Fibroblast of skin of right quadriceps (primary cell): Measurements from ENCODE around the gene SMIM13.

ENCODE experiments used
- DNase-seq: peaks from one replicate; pipeline ENCODE4 v3.0.0-alpha.2; 2013

SMIM13 gene

GRCh38 chr6:11093626-11094410 is at the start of gene SMIM13:
Gene SMIM13 (plus strand): TSS chr6:11093834. CDS start chr6:11094314, 480 bp downstream.
- peak; percentile 97 for DNase-seq

GRCh38 chr6:11043961-11044711 is 49.5 kb upstream of the SMIM13 start, which contains the start of gene ELOVL2:
Gene ELOVL2 (minus strand): TSS chr6:11044305. CDS start chr6:11044230, 75 bp downstream.
- peak; percentile 48 for DNase-seq

GRCh38 chr6:11044712-11045167 is 48.9 kb upstream of the SMIM13 start:
- DNase-seq, result no peak

GRCh38 chr6:11050731-11051130 is 42.9 kb upstream of the SMIM13 start:
- DNase-seq, result peak; percentile 60

GRCh38 chr6:11053307-11053706 is 40.3 kb upstream of the SMIM13 start:
- no peak for DNase-seq

GRCh38 chr6:11054722-11055121 is 38.9 kb upstream of the SMIM13 start:
- DNase-seq, result peak; percentile 31

GRCh38 chr6:11055127-11055627 is 38.5 kb upstream of the SMIM13 start:
- DNase-seq, result peak; percentile 17

- DNase-seq, result no peak
These were observed 36.8 kb upstream of the SMIM13 start for GRCh38 chr6:11056871-11057270.

GRCh38 chr6:11058406-11058805 is 35.2 kb upstream of the SMIM13 start:
- DNase-seq, result no peak

GRCh38 chr6:11062083-11062482 is 31.6 kb upstream of the SMIM13 start:
- no peak for DNase-seq

- no peak for DNase-seq
These were observed 30.9 kb upstream of the SMIM13 start for GRCh38 chr6:11062715-11063114.

GRCh38 chr6:11064836-11065235 is 28.8 kb upstream of the SMIM13 start:
- no peak for DNase-seq

GRCh38 chr6:11065436-11066202 is 28.0 kb upstream of the SMIM13 start:
- DNase-seq, result no peak

- no peak for DNase-seq
These were observed 26.9 kb upstream of the SMIM13 start for GRCh38 chr6:11066505-11067347.

- no peak for DNase-seq
These were observed 26.3 kb upstream of the SMIM13 start for GRCh38 chr6:11067348-11067747.

GRCh38 chr6:11069760-11070159 is 23.9 kb upstream of the SMIM13 start:
- no peak for DNase-seq

- DNase-seq, result no peak
These were observed 21.5 kb upstream of the SMIM13 start for GRCh38 chr6:11072101-11072500.

- DNase-seq, result no peak
These were observed 17.1 kb upstream of the SMIM13 start for GRCh38 chr6:11076540-11076939.

- no peak for DNase-seq
These were observed 15.4 kb upstream of the SMIM13 start for GRCh38 chr6:11078266-11078665.

GRCh38 chr6:11080296-11080695 is 13.3 kb upstream of the SMIM13 start:
- DNase-seq, result no peak

GRCh38 chr6:11083491-11083890 is 10.1 kb upstream of the SMIM13 start:
- DNase-seq, result peak; percentile 34

- no peak for DNase-seq
These were observed 9.7 kb upstream of the SMIM13 start for GRCh38 chr6:11083956-11084355.
